Endothelial cell of umbilical vein (primary cell): ENCODE results near the gene KCTD16. TPM values are rescaled to one million over a fixed set of nuclear protein-coding genes. Genes with fewer than 3 reads are reported as not detected.

Experiments
- BruUV-seq: library from RNA; stranded (reverse); fragments of 400-500 nt; replicated peaks from 2 replicates; lab custom pipeline; 2021; lab: Mats Ljungman, UMichigan
- CTCF ChIA-PET: fragments of 300-600, 350-600 bp; sonication (Branson Sonifier 250); formaldehyde crosslinking; loops from one replicate; lab custom pipeline; 2021; ENCODE audit warnings: antibody characterized with exemption, inconsistent platforms; lab: Charles Lee
- POLR2A ChIA-PET: fragments of 300-600, 350-600 bp; sonication (Branson Sonifier 250); formaldehyde crosslinking; loops from one replicate; lab custom pipeline; 2021; ENCODE audit warnings: antibody characterized with exemption, inconsistent platforms; lab: Charles Lee
- DNase-seq: peaks from one replicate; pipeline ENCODE4 v3.0.0-alpha.2; 2011; ENCODE audit warnings: low read depth, low spot score
- FAIRE-seq: peaks from 2 replicates; lab custom pipeline; 2011; peaks lifted over from hg19 to GRCh38; lab: Jason Lieb, UNC
- H2AFZ ChIP-seq: 2 replicates; pipeline ENCODE4 v1.6.0; 2012; ENCODE audit warnings: low read depth, low read length, control low read depth, inconsistent platforms
- H3K27ac ChIP-seq: 2 replicates; pipeline ENCODE4 v1.5.1; 2011; ENCODE audit warnings: low read depth, mild to moderate bottlenecking, control low read depth, low read length, moderate library complexity; ENCODE audit not compliant: insufficient read depth
- H3K27me3 ChIP-seq, 2 experiments: 2 replicates each; pipeline versions ENCODE4 v1.6.0 to v1.6.1; 2011; ENCODE audit warnings: low read length in 2 of 2, mixed read lengths in 1 of 2; ENCODE audit not compliant: control insufficient read depth in 2 of 2, insufficient read depth in 2 of 2
- H3K36me3 ChIP-seq, 2 experiments: 2 replicates in 1 of 2; 3 replicates in 1 of 2; pipeline ENCODE4 v1.5.1; 2011; ENCODE audit warnings: low read length in 2 of 2, mild to moderate bottlenecking in 1 of 2, moderate library complexity in 1 of 2; ENCODE audit not compliant: control insufficient read depth in 2 of 2, insufficient read depth in 2 of 2; ENCODE audit errors: extremely low read depth in 1 of 2
- H3K4me1 ChIP-seq: 3 replicates; pipeline ENCODE4 v1.5.1; 2011; ENCODE audit warnings: mild to moderate bottlenecking, low read length; ENCODE audit not compliant: control insufficient read depth, insufficient read depth; ENCODE audit errors: extremely low read depth
- H3K4me2 ChIP-seq: 2 replicates; pipeline ENCODE4 v1.6.1; 2011; ENCODE audit warnings: low read length, control low read depth, mixed read lengths; ENCODE audit not compliant: insufficient read depth
- H3K4me3 ChIP-seq, 3 experiments: fragments of 200-600 bp in 1 of 3; sonication (generic), shearing (Covaris generic) in 1 of 3; replicated peaks in 1 of 3; 2 replicates each; pipeline ENCODE4 v1.5.1; 2011 to 2016; ENCODE audit warnings: control low read depth in 3 of 3, low read length in 3 of 3, mild to moderate bottlenecking in 2 of 3, inconsistent platforms in 1 of 3, low read depth in 1 of 3, moderate library complexity in 1 of 3; ENCODE audit not compliant: insufficient read depth in 1 of 3
- H3K79me2 ChIP-seq: 2 replicates; pipeline ENCODE4 v1.6.0; 2012; ENCODE audit warnings: low read length, inconsistent platforms; ENCODE audit not compliant: control insufficient read depth, insufficient read depth
- H3K9ac ChIP-seq: replicated peaks from 2 replicates; pipeline ENCODE3; 2011; ENCODE audit warnings: low read length, control low read depth; ENCODE audit not compliant: insufficient read depth; ENCODE audit errors: extremely low read depth
- H3K9me1 ChIP-seq: replicated peaks from 3 replicates; pipeline ENCODE4 v1.6.0; 2011; ENCODE audit warnings: mild to moderate bottlenecking, low read length; ENCODE audit not compliant: control insufficient read depth, insufficient read depth; ENCODE audit errors: extremely low read depth
- H3K9me3 ChIP-seq: replicated peaks from 2 replicates; pipeline ENCODE4 v1.5.1; 2012; ENCODE audit warnings: low read length, inconsistent platforms; ENCODE audit not compliant: control insufficient read depth, insufficient read depth
- H4K20me1 ChIP-seq: replicated peaks from 2 replicates; pipeline ENCODE3; 2011; ENCODE audit warnings: mild to moderate bottlenecking, low read length; ENCODE audit not compliant: control insufficient read depth, insufficient read depth; ENCODE audit errors: extremely low read depth
- EZH2 ChIP-seq: IDR thresholded peaks from 2 replicates; pipeline ENCODE4 v1.6.1; 2012; ENCODE audit warnings: borderline replicate concordance, low read depth, mild to moderate bottlenecking, moderate library complexity, low read length, inconsistent platforms; ENCODE audit not compliant: severe bottlenecking
- FOS ChIP-seq: IDR thresholded peaks from 2 replicates; pipeline ENCODE4 v1.6.1; 2011; ENCODE audit warnings: mild to moderate bottlenecking, low read length, moderate library complexity, borderline replicate concordance; ENCODE audit not compliant: insufficient read depth
- GATA2 ChIP-seq: IDR thresholded peaks from 2 replicates; pipeline ENCODE4 v1.7.0; 2011; ENCODE audit warnings: low read depth, mild to moderate bottlenecking, moderate library complexity, mixed read lengths, low read length; ENCODE audit not compliant: insufficient read length, insufficient read depth
- JUN ChIP-seq: IDR thresholded peaks from 2 replicates; pipeline ENCODE4 v1.6.1; 2011; ENCODE audit warnings: borderline replicate concordance, low read depth; ENCODE audit not compliant: insufficient read length, insufficient read depth
- MAX ChIP-seq: IDR thresholded peaks from 2 replicates; pipeline ENCODE4 v1.6.1; 2011; ENCODE audit not compliant: insufficient read depth, insufficient read length
- MYC ChIP-seq: IDR thresholded peaks from one replicate; pipeline ENCODE4 v1.6.1; 2011; ENCODE audit warnings: mild to moderate bottlenecking, low read depth, low read length
- POLR2A ChIP-seq: IDR thresholded peaks from 2 replicates; pipeline ENCODE4 v1.6.1; 2012; ENCODE audit warnings: low read depth, mild to moderate bottlenecking, control low read depth, low read length
- POLR2AphosphoS5 ChIP-seq: IDR thresholded peaks from 2 replicates; pipeline ENCODE4 v1.6.1; 2012; ENCODE audit warnings: low read depth, mild to moderate bottlenecking, control low read depth, low read length, moderate library complexity; ENCODE audit not compliant: insufficient read depth
- dilution Hi-C: fragments of 300-500 bp; cut with MboI; formaldehyde crosslinking; loops from one replicate; pipeline ENCODE4 v1.15.0; 2019; ENCODE audit warnings: low sequenced_read_pairs; ENCODE audit not compliant: extremely low pct_ligation_motif_present
- intact Hi-C: fragments of 100-400 bp; cut with micrococcal nuclease; formaldehyde crosslinking; loops from one replicate; pipeline ENCODE4 v1.10.0; 2022
- polyA plus RNA-seq, 4 experiments: library from polyadenylated mRNA; depleted of rRNA in 3 of 4; stranded (reverse) in 3 of 4; unstranded in 1 of 4; fragments of >200 nt; gene quantifications; 2 replicates each; pipeline versions ENCODE4 v1.2.1 to v1.2.3, GENCODE V29; 2011 to 2012; ENCODE audit warnings: missing spikeins in 1 of 4
- total RNA-seq: library from RNA; stranded (reverse); gene quantifications from 2 replicates; pipeline ENCODE4 v1.2.3, GENCODE V29; 2021
- TF ChIP-seq, protein P1 (sequence below), 2 donors: IDR thresholded peaks; 1 replicate in 1 of 2; 2 replicates in 1 of 2; pipeline ENCODE4 v1.5.1; 2011; ENCODE audit warnings: low read length in 2 of 2, mild to moderate bottlenecking in 2 of 2, moderate library complexity in 2 of 2, control low read depth in 1 of 2, inconsistent platforms in 1 of 2, low read depth in 1 of 2; ENCODE audit not compliant: insufficient read depth in 1 of 2; ENCODE audit errors: extremely low read depth in 1 of 2

KCTD16 gene
- total and polyA plus RNA-seq, 2 donors (not counting 3 experiments of a cell fraction or from before 2014, with no cell fraction given): 0.21 to 0.49 TPM

GRCh38 chr5:144135113-144135762, 35.4 kb upstream of the KCTD16 start:
- H3K4me3 ChIP-seq: no peak overlapping the region
- H3K9me3 ChIP-seq: no peaks in the 10 kb centered on the region
- no peak overlapping the region for H3K27ac ChIP-seq
- no peaks in the 10 kb centered on the region for H4K20me1 ChIP-seq
- no peaks in the 10 kb centered on the region for H3K79me2 ChIP-seq
- H3K9me1 ChIP-seq: no peaks in the 10 kb centered on the region
- BruUV-seq: no TSS peak
- no peak for DNase-seq
- no peak for FAIRE-seq
- POLR2A ChIA-PET: no interaction called here
- intact Hi-C loops (no loop called here), dilution Hi-C loops (no loop called here)
- no peaks in the 10 kb centered on the region for H3K36me3 ChIP-seq
- no peak overlapping the region for H2AFZ ChIP-seq
- TF ChIP-seq POLR2A (no peak), JUN (no peak), EZH2 (no peak), POLR2AphosphoS5 (no peak), MYC (no peak), GATA2 (no peak), FOS (no peak), MAX (no peak)
- TF ChIP-seq, protein P1, sequence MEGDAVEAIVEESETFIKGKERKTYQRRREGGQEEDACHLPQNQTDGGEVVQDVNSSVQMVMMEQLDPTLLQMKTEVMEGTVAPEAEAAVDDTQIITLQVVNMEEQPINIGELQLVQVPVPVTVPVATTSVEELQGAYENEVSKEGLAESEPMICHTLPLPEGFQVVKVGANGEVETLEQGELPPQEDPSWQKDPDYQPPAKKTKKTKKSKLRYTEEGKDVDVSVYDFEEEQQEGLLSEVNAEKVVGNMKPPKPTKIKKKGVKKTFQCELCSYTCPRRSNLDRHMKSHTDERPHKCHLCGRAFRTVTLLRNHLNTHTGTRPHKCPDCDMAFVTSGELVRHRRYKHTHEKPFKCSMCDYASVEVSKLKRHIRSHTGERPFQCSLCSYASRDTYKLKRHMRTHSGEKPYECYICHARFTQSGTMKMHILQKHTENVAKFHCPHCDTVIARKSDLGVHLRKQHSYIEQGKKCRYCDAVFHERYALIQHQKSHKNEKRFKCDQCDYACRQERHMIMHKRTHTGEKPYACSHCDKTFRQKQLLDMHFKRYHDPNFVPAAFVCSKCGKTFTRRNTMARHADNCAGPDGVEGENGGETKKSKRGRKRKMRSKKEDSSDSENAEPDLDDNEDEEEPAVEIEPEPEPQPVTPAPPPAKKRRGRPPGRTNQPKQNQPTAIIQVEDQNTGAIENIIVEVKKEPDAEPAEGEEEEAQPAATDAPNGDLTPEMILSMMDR (IDR thresholded peaks at IDR 0.05; ENCODE audit: extremely low read depth in 1 of 2, insufficient read depth in 1 of 2, low read depth in 1 of 2, low read length in 2 of 2): no peak
- H3K9ac ChIP-seq: no peak overlapping the region
- CTCF ChIA-PET: no interaction called here
- H3K4me2 ChIP-seq: no peak overlapping the region
- no peaks in the 10 kb centered on the region for H3K27me3 ChIP-seq
- no peaks in the 10 kb centered on the region for H3K4me1 ChIP-seq
